CD4-positive, alpha-beta T cell treated with Interleukin-10 for 1 hour (primary cell): Measurements from ENCODE around the gene RPIA.
"Not testable (repeated sequence)": the region's sequence is repeated elsewhere in the genome, so short reads cannot be mapped to it uniquely, and the experiment has no call there.

Experiments used
- DNase-seq: peaks from one replicate; pipeline ENCODE4 v3.0.0-alpha.2; 2020

The RPIA gene

DNA sequence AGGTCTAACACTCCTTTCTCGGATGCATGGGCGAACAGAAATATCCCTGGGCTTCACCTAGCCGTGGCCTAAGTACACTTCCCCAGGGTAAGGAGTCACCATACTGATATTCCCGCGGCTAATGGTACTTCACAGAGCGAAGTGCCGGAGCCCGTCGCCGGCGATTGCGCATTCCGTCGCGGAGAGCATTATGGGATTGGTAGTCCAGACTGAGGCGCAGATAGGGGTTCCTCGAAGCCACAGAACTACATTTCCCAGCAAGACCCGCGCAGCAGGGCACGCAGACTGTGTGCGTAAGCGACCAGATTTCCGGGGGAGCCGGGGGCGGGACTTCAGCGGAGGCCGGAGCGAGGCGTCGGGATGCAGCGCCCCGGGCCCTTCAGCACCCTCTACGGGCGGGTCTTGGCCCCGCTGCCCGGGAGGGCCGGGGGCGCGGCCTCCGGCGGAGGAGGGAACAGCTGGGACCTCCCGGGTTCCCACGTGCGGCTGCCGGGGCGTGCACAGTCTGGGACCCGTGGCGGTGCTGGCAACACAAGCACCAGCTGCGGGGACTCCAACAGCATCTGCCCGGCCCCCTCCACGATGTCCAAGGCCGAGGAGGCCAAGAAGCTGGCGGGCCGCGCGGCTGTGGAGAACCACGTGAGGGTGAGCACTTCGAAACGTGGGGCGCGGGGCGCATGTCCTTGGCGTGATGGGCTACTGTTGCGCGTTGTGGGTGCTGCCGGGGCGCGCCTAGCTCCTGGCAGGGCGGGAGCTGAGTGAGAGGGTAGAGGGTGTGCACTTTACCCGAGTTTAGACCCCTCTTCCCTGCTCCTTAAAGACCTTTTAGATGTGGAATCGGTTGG is at the start of gene RPIA:
Gene RPIA (plus strand): TSS at position 335 of the 845 bp plus-strand sequence. CDS start 26 bp downstream, at position 361.
- peak; percentile 99 for DNase-seq

DNA sequence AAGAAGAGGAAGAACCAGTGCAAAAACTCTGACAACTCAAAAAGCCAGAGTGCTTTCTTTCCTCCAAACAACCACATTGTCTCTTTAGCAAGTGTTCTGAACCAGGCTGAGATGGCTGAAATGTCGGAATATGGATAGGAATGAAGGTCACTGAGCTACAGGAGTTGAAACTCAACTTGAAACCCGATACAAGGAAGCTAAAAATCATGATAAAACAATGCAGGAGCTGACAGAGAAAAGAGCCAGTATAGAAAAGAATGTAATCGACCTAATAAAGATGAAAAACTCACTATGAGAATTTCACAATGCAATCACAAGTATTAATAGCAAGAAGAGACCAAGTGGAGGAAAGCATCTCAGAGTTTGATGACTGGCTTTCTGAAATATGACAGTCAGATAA is 49.2 kb upstream of the RPIA start:
- DNase-seq, result no peak

DNA sequence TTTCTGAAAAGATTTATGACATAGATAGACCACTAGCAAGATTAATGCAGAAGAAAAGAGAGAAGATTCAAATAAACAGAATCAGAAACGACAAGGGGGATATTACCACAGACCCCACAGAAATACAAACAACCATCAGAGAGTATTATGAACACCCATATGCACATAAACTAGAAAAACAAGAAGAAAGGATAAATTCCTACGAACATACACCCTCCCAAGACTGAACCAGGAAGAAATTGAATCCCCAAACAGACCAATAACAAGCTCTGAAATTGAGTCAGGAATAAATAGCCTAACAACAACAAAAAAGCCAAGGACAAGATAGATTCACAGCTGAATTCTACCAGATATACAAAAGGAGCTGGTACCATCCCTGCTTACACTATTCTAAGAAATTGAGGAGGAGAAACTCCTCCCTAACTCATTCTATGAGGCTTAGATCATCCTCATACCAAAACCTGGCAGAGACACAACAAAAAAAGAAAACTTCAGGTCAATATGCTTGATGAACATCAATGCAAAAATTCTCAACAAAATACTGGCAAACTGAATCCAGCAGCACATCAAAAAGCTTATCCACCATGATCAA is 46.1 kb upstream of the RPIA start:
- DNase-seq, result not testable (repeated sequence)

DNA sequence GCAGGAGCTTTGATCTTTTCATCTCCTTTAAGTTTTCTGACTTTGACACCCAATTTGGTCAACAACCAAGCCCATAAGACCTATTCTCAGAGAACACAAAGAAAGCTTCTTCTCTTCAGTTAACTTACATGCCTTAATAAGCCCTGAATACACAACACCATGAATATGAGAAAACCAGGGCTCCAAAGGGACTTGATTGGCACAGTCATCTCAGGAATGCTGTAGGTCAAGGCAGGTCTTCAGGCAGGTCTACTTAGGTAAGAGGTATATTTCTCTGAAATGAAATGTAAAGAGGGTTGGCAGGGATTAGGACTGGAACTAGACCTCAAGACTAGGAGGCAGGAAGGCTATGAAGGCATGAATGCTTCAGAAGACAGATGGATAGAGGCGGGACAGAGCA is 39.8 kb upstream of the RPIA start:
- DNase-seq, result no peak

DNA sequence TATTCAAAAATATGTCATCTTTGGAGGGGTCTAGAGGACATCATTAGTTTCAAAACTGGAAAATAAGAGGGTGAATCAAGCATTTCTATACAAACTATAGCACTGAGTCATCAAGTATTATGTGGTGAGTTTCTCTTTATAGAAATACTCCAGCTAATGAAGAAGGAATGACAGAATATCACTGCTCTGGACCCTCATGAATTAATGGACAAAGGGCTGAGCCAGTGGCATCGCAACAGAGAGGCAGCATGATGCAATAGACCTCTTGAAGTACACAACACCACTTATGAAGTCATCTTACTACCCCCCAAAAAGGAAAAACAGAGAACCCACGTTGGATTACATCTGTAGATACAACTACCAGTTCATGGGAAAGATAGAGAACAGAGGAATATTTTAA is 36.8 kb upstream of the RPIA start:
- no peak for DNase-seq

DNA sequence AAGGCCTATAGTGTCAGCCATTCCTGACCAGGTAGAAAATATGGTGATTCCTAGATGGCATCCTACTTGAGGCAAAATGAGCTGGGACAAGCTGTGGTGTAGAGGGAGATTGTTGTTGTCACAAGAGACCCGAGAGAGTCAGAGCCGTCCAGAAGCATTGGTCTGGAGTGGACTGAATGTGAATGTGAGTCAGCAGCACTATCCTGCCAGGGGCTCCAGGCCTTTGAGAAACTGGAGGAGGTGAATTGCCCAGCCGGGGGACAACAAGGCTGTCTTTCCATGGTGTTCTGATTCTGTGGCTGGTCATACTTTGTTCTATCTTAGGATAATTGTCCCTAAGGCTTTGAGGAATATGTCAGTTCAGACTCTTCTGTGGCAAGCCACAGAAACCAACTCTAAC is 34.8 kb upstream of the RPIA start:
- no peak for DNase-seq

DNA sequence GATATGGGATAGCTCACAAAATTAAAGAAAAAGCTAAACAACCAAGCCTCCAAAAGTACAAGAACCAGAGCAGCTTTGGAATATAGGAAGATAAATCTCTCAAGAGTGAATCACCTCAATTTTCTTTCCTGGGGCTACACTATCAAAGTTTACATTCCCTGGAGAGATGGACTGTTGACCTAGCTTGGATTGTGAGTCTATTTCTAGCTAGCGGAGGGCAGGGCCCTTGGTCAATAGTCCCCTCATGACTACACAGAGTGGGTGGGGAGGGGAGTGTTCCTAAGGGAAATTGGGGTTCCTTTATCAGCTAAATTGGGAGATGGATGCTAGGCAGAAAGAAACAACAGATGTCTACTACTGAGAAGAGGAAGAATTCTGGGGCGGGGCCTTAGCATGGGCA is 34.3 kb upstream of the RPIA start:
- no peak for DNase-seq

DNA sequence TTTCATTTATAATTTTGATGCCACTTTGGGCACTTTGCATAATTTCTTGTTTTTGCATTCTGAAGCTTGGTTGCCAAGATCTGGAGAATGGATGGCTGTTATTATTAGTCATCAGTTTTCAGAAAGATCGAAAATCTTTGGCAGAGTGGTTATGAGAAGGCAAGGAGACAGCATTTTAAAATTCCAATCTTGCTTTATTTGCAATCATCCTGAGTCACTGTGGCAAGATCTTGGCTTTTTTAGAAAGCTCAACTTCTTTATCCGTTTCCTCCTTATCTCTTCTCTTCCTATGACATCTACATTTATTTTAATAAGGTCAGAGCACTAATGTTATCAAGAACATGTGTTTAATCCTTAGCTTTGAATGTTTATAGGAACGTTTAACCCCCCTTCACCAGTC is 33.1 kb upstream of the RPIA start:
- DNase-seq, result no peak

DNA sequence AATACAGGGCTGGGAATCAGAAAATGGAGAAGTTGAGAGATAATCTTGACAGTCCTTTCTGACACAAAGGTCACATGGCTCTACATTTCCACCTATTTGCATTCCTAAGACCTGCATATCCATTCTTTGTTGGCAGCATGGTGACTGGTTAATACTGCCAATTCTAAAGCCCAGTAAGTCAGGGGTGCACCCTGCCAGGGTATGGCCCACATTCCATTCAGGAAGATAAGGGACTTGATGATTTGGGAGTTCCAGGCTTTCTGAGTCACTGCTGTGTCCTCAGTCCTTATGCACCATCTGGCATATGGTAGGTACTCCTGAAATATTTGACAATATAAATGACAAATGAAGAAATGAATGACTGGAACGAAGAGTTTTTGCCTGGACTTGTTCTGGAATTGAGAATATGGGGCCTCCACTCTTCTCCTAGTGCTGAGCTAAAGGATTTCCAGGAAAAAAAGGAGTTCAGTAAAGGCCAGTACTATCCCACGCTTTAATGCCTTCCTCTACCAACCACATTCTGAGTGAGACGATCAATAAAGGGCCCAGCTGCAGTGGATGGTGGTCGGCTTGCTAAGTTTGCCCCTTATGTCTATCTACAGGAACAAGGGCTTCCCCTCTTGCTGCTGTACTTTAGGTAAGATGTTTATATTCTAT is 32.5 kb upstream of the RPIA start:
- DNase-seq, result no peak

DNA sequence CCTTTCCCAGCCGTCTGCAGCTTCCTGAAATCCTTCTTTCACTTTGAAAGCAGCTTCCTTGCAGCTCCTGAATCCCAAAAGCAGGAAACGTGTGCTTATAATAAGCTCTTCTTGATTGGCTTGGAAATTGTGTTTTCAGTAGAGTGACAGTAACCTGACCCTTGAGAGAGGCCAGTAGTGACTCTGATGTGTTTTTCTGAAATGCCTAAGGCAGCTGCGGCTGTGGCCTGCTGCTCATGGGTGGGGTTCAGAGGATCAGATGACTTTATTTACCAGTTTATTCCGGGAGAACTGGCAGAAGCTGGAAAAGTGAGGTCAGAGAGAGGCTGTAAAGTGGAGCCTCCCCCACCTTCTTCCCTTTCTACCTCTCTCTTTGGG is 31.9 kb upstream of the RPIA start:
- no peak for DNase-seq

DNA sequence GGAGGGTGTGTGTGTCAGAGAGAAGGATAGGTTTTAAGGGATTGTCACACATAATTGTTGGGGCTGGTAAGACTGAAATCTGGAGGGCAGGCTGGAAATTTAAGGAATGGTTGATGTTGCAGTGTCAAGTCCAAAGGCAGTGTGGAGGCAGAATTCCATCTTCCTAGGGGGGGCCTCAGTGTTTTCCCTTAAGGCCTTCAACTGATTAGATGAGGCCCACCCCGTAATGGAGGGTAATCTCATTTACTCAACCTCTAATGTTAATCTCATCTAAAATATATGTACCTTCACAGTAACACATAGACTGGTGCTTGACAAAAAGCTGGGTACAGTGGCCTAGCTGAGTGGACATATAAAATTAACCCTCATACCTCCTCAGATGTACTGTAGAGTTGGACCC is 30.9 kb upstream of the RPIA start:
- DNase-seq, result no peak

DNA sequence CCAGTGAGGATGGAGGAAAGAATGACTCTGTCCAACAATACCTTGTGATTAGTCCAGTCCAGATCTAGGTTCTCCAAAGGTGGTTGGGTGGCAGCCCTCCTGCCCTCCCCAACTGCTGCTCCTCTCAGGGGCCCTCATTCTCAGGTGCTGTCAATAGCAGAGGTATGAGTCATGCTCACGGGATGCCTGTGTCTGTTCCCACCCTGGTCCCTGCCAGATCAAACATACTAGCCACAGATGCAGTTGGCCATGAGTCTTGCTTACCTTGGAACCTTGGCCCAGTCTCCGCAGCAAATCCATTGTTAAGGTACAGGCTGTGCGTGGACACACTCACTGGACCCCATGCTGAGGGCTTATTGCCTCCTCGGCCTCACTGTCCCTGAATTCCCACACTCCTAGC is 24.9 kb upstream of the RPIA start:
- DNase-seq, result no peak

DNA sequence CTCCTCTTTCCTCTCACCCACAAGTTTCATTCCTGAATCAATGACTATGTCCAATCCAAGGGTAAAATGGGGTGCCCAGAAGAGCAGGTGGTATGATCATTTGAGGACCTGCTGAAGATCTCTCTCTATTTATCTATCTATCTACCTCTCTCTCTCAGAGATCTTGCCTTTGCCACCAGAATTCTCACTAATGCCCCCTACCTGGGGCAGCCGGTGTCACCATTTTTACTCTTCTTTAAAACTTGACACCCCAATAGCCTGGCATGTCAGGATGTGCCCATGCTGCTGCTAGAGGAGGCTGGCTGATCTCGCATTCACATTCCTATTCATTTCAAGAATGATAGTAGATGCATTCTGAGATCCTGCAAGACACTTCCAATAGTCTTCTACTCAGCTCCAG is 24.3 kb upstream of the RPIA start:
- DNase-seq, result no peak

DNA sequence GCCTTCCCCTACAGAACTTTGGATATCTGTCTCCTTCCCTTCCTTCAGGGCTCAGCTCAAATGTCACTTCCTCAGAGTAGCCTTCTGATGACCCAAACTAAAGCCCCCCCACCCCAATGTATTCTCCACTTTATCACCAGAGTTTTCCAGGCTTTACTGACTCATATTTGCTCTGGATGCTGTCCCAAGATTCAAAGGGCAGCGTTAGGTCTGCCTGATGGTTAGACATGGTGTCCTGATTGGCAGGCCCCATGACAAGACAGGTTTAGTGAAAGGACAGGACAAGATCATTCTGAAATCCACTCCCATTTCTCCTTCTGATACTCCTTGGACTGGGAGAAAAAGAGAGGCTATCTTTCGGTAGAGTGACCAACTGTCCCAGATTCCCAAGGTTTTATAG is 22.6 kb upstream of the RPIA start:
- no peak for DNase-seq

DNA sequence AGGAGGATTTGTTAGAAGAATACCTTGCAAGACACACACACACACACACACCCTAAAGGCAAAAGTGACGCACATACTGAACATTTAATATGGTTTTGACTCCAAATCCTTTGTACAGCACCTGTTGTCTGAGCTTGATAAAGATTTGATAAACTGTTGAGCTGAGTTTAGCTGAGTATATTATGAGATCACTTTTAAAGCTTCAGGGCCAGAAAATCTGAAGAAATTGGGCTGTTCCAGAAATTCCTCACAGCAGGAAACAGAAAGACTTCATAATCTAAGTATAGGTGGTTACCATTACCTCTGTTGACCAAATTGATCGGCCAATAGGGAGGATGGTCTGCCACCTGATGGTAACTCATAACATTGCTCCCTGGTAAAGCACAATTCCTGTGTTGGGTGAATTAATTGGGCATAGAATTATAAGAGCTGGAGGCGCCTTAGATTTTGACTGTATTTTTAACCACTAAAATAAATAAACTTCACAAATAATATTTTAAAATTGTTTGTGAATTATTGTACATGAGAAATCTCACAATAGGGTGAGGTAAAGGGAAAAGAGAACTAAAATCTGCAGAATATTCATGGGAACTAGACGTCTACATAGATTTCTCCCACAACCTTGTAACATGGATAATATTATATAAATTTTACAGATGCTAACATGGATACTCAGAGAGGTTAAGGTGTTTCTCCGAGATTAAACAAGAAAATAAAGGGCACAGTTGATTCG is 21.8 kb upstream of the RPIA start:
- DNase-seq, result peak; percentile 56

DNA sequence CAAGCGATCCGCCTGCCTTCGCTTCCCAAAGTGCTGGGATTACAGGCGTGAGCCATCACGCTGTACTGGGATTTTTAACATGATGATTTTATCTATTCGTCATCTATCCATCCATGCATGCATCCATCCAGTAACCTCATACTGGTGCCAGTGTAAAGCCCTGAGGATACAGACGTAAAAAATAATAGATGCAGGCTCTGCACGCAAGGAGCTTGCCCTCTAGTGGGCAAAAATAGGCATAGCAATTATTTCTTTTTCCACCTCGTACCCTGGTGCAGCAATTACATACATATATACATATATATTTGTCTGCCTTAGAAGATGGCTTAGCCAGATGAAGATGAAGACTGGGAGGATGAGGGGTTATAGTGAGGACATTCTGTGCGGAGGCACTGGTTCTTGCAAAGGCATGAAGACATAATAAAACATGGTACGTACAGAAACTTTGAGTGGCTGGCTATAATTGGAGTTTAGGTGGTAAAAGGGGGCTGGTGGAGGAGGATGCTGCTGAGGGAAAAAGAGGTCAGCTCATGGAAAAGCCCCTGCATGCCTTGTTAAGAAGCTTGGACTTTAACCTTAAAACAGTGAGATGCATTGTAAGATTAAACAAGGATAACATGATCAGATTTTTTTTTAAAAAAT is 19.6 kb upstream of the RPIA start:
- DNase-seq, result peak; percentile 64

DNA sequence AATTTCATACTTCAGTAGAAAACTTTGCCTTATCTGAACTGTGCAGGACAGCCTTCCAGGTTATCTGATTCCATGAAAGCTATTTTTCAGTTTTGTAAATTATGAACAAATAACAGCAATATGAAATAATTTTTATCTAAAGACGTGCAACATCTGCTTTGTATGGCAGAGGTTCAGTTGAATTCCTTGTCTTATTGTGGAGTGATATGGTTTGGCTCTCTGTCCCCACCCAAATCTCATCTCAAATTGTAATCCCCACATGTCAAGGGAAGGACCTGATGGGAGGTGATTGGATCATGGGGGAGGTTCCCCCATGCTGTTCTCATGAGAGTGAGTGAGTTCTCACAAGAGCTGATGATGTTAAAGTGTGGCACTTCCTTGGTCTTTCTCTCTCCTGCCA is 18.1 kb upstream of the RPIA start:
- no peak for DNase-seq

DNA sequence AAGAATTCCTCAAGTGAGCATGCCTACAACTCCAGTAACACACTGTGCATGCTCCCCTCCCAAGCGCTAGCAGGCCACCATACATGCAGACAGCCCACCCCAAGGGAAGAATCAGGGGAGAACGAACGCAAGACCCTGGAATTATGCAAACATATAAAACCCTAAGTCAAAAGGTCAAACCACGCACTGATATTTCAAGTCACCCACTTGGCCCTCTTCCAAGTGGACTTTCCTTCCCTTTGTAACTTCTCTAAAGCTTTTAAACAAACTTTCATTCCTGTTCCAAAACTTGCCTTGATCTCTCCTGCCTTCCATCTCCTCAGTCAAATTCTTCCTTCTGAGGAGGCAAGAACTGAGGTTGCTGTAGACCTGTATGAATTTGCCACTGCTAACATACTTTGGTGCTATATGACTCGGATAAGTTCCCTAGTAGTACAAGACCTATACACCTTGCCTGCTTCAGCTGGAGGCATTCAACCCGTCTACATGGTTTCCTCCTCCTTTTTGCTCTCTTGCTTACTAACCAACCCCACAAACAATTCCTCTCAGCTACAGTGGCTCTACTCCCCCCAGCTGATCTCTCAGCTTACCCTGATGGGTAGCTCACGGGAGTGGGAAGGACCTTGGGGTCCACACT is 11.1 kb upstream of the RPIA start:
- no peak for DNase-seq

DNA sequence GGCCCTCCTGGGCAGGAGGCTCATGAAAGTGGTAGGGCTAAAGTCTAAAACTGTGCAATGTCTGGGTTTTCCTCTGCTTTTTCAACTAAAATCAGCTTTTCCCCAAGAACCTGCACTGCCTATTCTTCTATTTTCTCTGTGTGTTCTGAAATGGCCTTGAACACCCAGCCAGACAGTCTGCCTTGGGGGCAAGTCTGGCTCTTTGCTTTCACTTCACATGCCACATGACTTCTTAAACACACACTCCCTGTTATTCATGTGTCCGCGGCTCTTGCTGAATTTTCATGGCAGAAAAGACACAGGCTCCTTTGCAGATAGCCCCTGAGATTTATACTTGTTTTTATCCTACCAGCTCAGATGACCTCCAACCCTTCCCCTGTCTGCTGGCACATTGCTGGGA is 10.6 kb upstream of the RPIA start:
- DNase-seq, result no peak

DNA sequence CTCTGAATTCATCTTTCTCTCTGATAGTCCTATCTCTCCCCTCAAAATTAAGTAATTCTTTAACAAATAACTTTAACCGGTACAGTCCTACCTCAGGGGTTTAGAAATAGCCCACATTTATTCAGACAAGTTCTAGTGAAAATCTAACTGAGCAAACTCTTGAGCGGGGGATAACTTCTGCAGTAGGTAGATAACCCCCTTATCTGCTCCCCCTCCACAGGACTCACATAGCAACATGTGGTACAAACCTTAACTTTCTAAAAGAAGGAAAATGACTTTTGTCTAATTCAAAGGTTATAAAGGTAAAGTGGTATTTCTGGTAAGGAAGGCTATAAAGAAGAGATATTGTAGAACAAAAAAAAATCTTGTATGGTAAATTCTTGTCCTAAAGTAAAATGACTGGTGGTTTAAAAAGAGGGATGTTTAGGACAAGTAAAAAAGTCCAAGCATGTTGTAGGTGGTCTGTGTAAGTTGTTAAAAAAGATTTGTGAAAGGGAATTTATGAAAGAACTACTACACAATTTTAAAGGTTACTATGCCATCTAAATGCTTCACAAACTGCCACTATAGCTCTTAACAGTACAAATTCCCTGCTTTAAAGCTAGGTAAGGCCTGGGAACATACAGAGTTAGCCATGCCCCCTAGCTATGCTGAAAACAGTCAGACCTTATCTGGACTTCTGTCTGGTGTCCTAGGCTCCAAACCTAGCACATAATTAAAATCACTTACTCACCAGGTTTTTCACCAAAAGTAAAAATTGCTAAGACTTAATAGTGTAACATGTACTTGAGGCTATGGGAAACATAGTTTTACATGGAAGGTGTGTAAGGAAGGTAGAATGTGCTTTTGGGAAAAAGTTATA is 8.1 kb upstream of the RPIA start:
- no peak for DNase-seq

DNA sequence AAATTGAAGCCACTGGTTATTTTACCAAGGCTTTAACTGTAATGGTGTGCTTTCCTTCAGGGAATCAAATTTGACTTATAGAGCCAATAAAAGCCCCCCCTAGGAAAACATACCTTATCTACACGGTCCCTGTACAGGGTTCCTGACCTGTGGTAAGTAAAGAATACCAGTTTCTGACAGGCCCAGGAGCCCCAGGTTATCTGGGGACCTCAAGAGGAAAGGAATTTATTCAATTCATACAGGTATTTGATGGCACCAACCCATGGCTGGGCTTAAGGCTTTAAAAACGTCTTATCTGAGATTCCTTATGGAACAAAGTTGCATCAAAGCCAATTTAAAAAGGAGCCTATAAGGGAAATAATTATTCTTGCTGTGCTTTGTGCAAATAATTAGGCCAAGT is 7.0 kb upstream of the RPIA start:
- no peak for DNase-seq

DNA sequence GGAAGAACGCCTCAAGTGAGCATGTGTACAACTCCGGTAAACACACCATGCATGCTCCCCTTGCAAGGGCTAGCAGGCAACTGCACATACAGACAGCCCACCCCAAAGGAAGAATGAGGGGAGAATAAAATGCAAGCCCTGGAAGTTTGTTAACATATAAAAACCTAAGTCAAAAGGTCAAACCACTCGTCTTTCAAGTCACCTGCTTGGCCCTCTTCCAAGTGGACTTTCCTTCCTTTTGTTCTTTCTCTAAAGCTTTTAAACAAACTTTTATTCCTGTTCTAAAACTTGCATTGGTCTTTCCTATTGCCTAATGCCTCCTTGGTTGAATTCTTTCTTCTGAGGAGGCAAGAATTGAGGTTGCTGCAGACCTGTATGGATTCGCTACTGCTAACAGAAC is 5.2 kb upstream of the RPIA start:
- DNase-seq, result no peak
